ENCODE measurements around the gene PPP3R1. TPM values are rescaled to one million over a fixed set of nuclear protein-coding genes. Genes with fewer than 3 reads are reported as not detected.

PPP3R1 gene
- total RNA-seq, 4 donors from 2014 or later, result 31.5 to 41.7 (median 36.3) TPM

GRCh38 chr2:68284896-68285295 is 32.6 kb upstream of the PPP3R1 start:
- peak overlapping the region in 2 of 4 donors; percentile 35 to 60 for H3K27ac ChIP-seq

GRCh38 chr2:68283419-68283812 is 31.1 kb upstream of the PPP3R1 start:
- 100% methylated on average over 1 of the region's 1 CpG for WGBS, 2 donors

More at GRCh38 chr2:68284896-68285295, 32.6 kb upstream of the PPP3R1 start:
- TF ChIP-seq CTCF (IDR thresholded peaks at IDR 0.05) (no peak), EP300 (IDR thresholded peaks at IDR 0.05) (peak in 1 of 2 donors; percentile 72)
- H3K36me3 ChIP-seq, result no peaks in the 10 kb centered on the region
- WGBS, 2 donors, result 31% methylated on average over 3 of the region's 3 CpGs
- no peak overlapping the region for H3K4me3 ChIP-seq
- peaks cover 0 to 62% (median 19%) of the 10 kb centered on the region in 4 donors for H3K4me1 ChIP-seq
- H3K27me3 ChIP-seq, result no peaks in the 10 kb centered on the region
- H3K9me3 ChIP-seq, result no peaks in the 10 kb centered on the region
- DNase-seq (ENCODE audit: low spot score in 2 of 2), result peak in 1 of 2 donors; percentile 45

GRCh38 chr2:68282811-68283418 is 30.6 kb upstream of the PPP3R1 start:
- TF ChIP-seq EP300 (IDR thresholded peaks at IDR 0.05) (no peak), CTCF (IDR thresholded peaks at IDR 0.05) (peak; percentile 61 to 75 (median 68))
- no peak for DNase-seq (ENCODE audit: low spot score in 2 of 2)
- H3K4me1 ChIP-seq, result peaks cover 0 to 52% (median 19%) of the 10 kb centered on the region in 4 donors
- 38 to 39% methylated on average over 5 of the region's 5 CpGs for WGBS, 2 donors
- H3K36me3 ChIP-seq, result no peaks in the 10 kb centered on the region
- H3K4me3 ChIP-seq, result no peak overlapping the region
- no peak overlapping the region for H3K27ac ChIP-seq
- H3K9me3 ChIP-seq, result no peaks in the 10 kb centered on the region
- H3K27me3 ChIP-seq, result no peaks in the 10 kb centered on the region

More at GRCh38 chr2:68283419-68283812, 31.1 kb upstream of the PPP3R1 start:
- Histone ChIP-seq H3K27me3 (no peaks in the 10 kb centered on the region), H3K4me3 (no peak overlapping the region), H3K36me3 (no peaks in the 10 kb centered on the region), H3K9me3 (no peaks in the 10 kb centered on the region), H3K27ac (no peak overlapping the region), H3K4me1 (peaks cover 0 to 57% (median 19%) of the 10 kb centered on the region in 4 donors)
- TF ChIP-seq CTCF (IDR thresholded peaks at IDR 0.05) (no peak), EP300 (IDR thresholded peaks at IDR 0.05) (no peak), POLR2A (IDR thresholded peaks at IDR 0.05) (no peak)
- DNase-seq (ENCODE audit: low spot score in 2 of 2), result no peak

- WGBS, 2 donors, result 84 to 88% methylated on average over 1 of the region's 1 CpG
- TF ChIP-seq EP300 (IDR thresholded peaks at IDR 0.05) (no peak), POLR2A (IDR thresholded peaks at IDR 0.05) (no peak), CTCF (IDR thresholded peaks at IDR 0.05) (no peak)
- Histone ChIP-seq H3K27ac (no peak overlapping the region), H3K27me3 (no peaks in the 10 kb centered on the region), H3K36me3 (no peaks in the 10 kb centered on the region), H3K4me3 (no peak overlapping the region), H3K4me1 (peaks cover 0 to 33% (median 15%) of the 10 kb centered on the region in 4 donors), H3K9me3 (no peaks in the 10 kb centered on the region)
- no peak for DNase-seq (ENCODE audit: low spot score in 2 of 2)
Observed at GRCh38 chr2:68280796-68281195, 28.5 kb upstream of the PPP3R1 start.

- DNase-seq (ENCODE audit: low spot score in 2 of 2), result no peak
- Histone ChIP-seq H3K4me1 (peaks cover 0 to 33% (median 15%) of the 10 kb centered on the region in 4 donors), H3K36me3 (no peaks in the 10 kb centered on the region), H3K27me3 (no peaks in the 10 kb centered on the region), H3K9me3 (no peaks in the 10 kb centered on the region), H3K27ac (no peak overlapping the region), H3K4me3 (no peak overlapping the region)
- WGBS, 2 donors, result 52 to 54% methylated on average over 1 of the region's 1 CpG
- TF ChIP-seq POLR2A (IDR thresholded peaks at IDR 0.05) (no peak), EP300 (IDR thresholded peaks at IDR 0.05) (no peak), CTCF (IDR thresholded peaks at IDR 0.05) (no peak)
Observed at GRCh38 chr2:68280348-68280747, 28.0 kb upstream of the PPP3R1 start.

Data from tibial nerve (tissue), 4 donors.